HG02970 (cell line): ENCODE results near the gene NKAIN2.

Experiments used
- ATAC-seq: cut with Tn5 transposase; IDR thresholded peaks from one replicate; pipeline ENCODE4 v1.9.1; 2021; ENCODE audit warnings: mild to moderate bottlenecking, moderate library complexity, moderate number of reproducible peaks; ENCODE audit not compliant: unreplicated experiment, low FRiP score

Gene NKAIN2

GRCh38 chr6:124069230-124069950 is 265.7 kb downstream of the NKAIN2 start:
- ATAC-seq = no peak

- no peak for ATAC-seq
Measured at GRCh38 chr6:124073021-124073420, 269.4 kb downstream of the NKAIN2 start.

GRCh38 chr6:124073820-124074587 is 270.3 kb downstream of the NKAIN2 start:
- ATAC-seq = no peak

GRCh38 chr6:124074606-124075005 is 270.9 kb downstream of the NKAIN2 start:
- no peak for ATAC-seq

- ATAC-seq = no peak
Measured at GRCh38 chr6:124076336-124077048, 272.8 kb downstream of the NKAIN2 start.

GRCh38 chr6:124078169-124078568 is 274.5 kb downstream of the NKAIN2 start:
- no peak for ATAC-seq

- ATAC-seq = no peak
Measured at GRCh38 chr6:124080483-124080882, 276.8 kb downstream of the NKAIN2 start.

- ATAC-seq = no peak
Measured at GRCh38 chr6:124090491-124090890, 286.8 kb downstream of the NKAIN2 start.

GRCh38 chr6:124099520-124099919 is 295.9 kb downstream of the NKAIN2 start:
- ATAC-seq = no peak

- ATAC-seq = no peak
Measured at GRCh38 chr6:124110514-124110913, 306.8 kb downstream of the NKAIN2 start.

GRCh38 chr6:124119596-124119995 is 315.9 kb downstream of the NKAIN2 start:
- ATAC-seq = no peak

GRCh38 chr6:124123617-124124209 is 320.0 kb downstream of the NKAIN2 start:
- no peak for ATAC-seq

- ATAC-seq = no peak
Measured at GRCh38 chr6:124131259-124131658, 327.6 kb downstream of the NKAIN2 start.

GRCh38 chr6:124131779-124132178 is 328.1 kb downstream of the NKAIN2 start:
- no peak for ATAC-seq

- ATAC-seq = no peak
Measured at GRCh38 chr6:124132256-124132655, 328.6 kb downstream of the NKAIN2 start.

- ATAC-seq = no peak
Measured at GRCh38 chr6:124142852-124143251, 339.2 kb downstream of the NKAIN2 start.

- no peak for ATAC-seq
Measured at GRCh38 chr6:124143435-124143834, 339.8 kb downstream of the NKAIN2 start.

GRCh38 chr6:124147621-124148020 is 344.0 kb downstream of the NKAIN2 start:
- no peak for ATAC-seq

- no peak for ATAC-seq
Measured at GRCh38 chr6:124148236-124148957, 344.7 kb downstream of the NKAIN2 start.

GRCh38 chr6:124149646-124150045 is 346.0 kb downstream of the NKAIN2 start:
- no peak for ATAC-seq
